Naive thymus-derived CD4-positive, alpha-beta T cell (primary cell): ENCODE results near the gene SIAE. TPM values are rescaled to one million over a fixed set of nuclear protein-coding genes. Genes with fewer than 3 reads are reported as not detected.

Experiments used
- polyA plus RNA-seq, 2 donors: library from polyadenylated mRNA; unstranded; fragments of 300-500 nt; fragmentation: Illumina TruSeq; gene quantifications; one replicate each; pipeline ENCODE4 v1.2.3, GENCODE V29; 2021
- total RNA-seq, 6 experiments: library from RNA in 5 of 6; stranded (reverse) in 5 of 6; gene quantifications; 1 replicate in 5 of 6; 2 replicates in 1 of 6; pipeline ENCODE4 v1.2.3 and lab custom pipeline; 2021 to 2026

Gene SIAE
- total and polyA plus RNA-seq, 7 experiments from 2014 or later = 2.7 to 11.3 (median 8.5) TPM

Other genes with a start within 250 kb of the SIAE start
- gene OR8B4, start 248.9 kb downstream of the SIAE start, total RNA-seq = not detected
- not detected for gene OR8B4, start 248.9 kb downstream of the SIAE start, polyA plus RNA-seq
- not detected for gene OR8B8, start 228.0 kb downstream of the SIAE start, total RNA-seq
- gene OR8B8, start 228.0 kb downstream of the SIAE start, polyA plus RNA-seq = not detected
- not detected for gene OR8B12, start 130.1 kb downstream of the SIAE start, total RNA-seq
- gene OR8B12, start 130.1 kb downstream of the SIAE start, polyA plus RNA-seq = not detected
- gene OR8A1, start 103.7 kb downstream of the SIAE start, total RNA-seq = not detected
- not detected for gene OR8A1, start 103.7 kb downstream of the SIAE start, polyA plus RNA-seq
- gene PANX3, start 62.3 kb downstream of the SIAE start, total RNA-seq = not detected
- gene PANX3, start 62.3 kb downstream of the SIAE start, polyA plus RNA-seq = not detected
- 10 to 100 TPM; 35.5 to 78.6 (median 63.9) TPM for gene TBRG1, start 50.9 kb downstream of the SIAE start, total RNA-seq
- gene TBRG1, start 50.9 kb downstream of the SIAE start, polyA plus RNA-seq = 10 to 100 TPM; 32.4 to 38.4 TPM
- 1 to 10 TPM in 4 of 5 experiments, under 1 TPM in 1; 1.00 to 1.1 (median 1.0) TPM for gene SPA17, start 165 bp upstream of the SIAE start, total RNA-seq
- 1 to 10 TPM; 1.7 to 2.3 TPM for gene SPA17, start 165 bp upstream of the SIAE start, polyA plus RNA-seq
- gene NRGN, start 66.2 kb upstream of the SIAE start, total RNA-seq = 10 to 100 TPM in 1 of 5 experiments, 1 to 10 TPM in 4; 1.2 to 48.7 (median 4.9) TPM
- gene NRGN, start 66.2 kb upstream of the SIAE start, polyA plus RNA-seq = not detected
- 1 to 10 TPM in 2 of 5 experiments, under 1 TPM in 3; 0.19 to 1.7 (median 0.85) TPM for gene VSIG2, start 78.5 kb upstream of the SIAE start, total RNA-seq
- gene VSIG2, start 78.5 kb upstream of the SIAE start, polyA plus RNA-seq = under 1 TPM in 1 of 2 donors, not detected in 1; 0.32 TPM
- 1 to 10 TPM in 4 of 5 experiments, under 1 TPM in 1; 0.39 to 3.4 (median 1.7) TPM for gene ESAM, start 88.6 kb upstream of the SIAE start, total RNA-seq
- gene ESAM, start 88.6 kb upstream of the SIAE start, polyA plus RNA-seq = 1 to 10 TPM; 1.9 to 4.1 TPM
- 10 to 100 TPM in 4 of 5 experiments, 1 to 10 TPM in 1; 9.1 to 29.5 (median 14.4) TPM for gene MSANTD2, start 126.7 kb upstream of the SIAE start, total RNA-seq
- 1 to 10 TPM; 3.8 to 6.0 TPM for gene MSANTD2, start 126.7 kb upstream of the SIAE start, polyA plus RNA-seq
- 10 to 100 TPM in 4 of 5 experiments, 1 to 10 TPM in 1; 8.1 to 51.3 (median 38.0) TPM for gene ROBO3, start 191.7 kb upstream of the SIAE start, total RNA-seq
- gene ROBO3, start 191.7 kb upstream of the SIAE start, polyA plus RNA-seq = 1 to 10 TPM; 3.6 to 8.5 TPM
- under 1 TPM in 2 of 5 experiments, not detected in 3; 0.19 to 0.29 TPM for gene ROBO4, start 224.1 kb upstream of the SIAE start, total RNA-seq
- under 1 TPM in 1 of 2 donors, not detected in 1; 0.04 TPM for gene ROBO4, start 224.1 kb upstream of the SIAE start, polyA plus RNA-seq
- not detected for gene HEPN1, start 245.5 kb upstream of the SIAE start, total RNA-seq
- gene HEPN1, start 245.5 kb upstream of the SIAE start, polyA plus RNA-seq = not detected